Natural killer cell (primary cell): ENCODE measurements around the gene DLAT. TPM values are rescaled to one million over a fixed set of nuclear protein-coding genes. Genes with fewer than 3 reads are reported as not detected.
A peak's percentile ranks its signal among the peaks of the same experiment; 100 is the strongest.
"Not testable (repeated sequence)": the region's sequence is repeated elsewhere in the genome, so short reads cannot be mapped to it uniquely, and the experiment has no call there.

Experiments
- ATAC-seq, 3 donors: fragments of 150-1000 bp in 2 of 3; fragments of 200-7000 bp in 1 of 3; cut with Tn5 transposase; 1 replicate in 1 of 3; 2 replicates in 2 of 3; pipeline ENCODE4 v1.10.0; 2021; ENCODE audit warnings: mild to moderate bottlenecking in 2 of 3, moderate library complexity in 2 of 3
- DNase-seq, 2 donors: peaks; one replicate each; pipeline versions ENCODE4 v3.0.0 to v3.0.0-alpha.2; 2013 to 2021; ENCODE audit warnings: mixed read lengths in 1 of 2
- H3K27ac ChIP-seq: one replicate; pipeline ENCODE4 v1.5.1; 2013; ENCODE audit warnings: mild to moderate bottlenecking, low read length
- H3K27me3 ChIP-seq: one replicate; pipeline ENCODE4 v1.6.1; 2013; ENCODE audit warnings: low read length; ENCODE audit not compliant: control insufficient read depth, insufficient read depth
- H3K36me3 ChIP-seq: one replicate; pipeline ENCODE4 v1.6.1; 2013; ENCODE audit warnings: low read length; ENCODE audit not compliant: control insufficient read depth, insufficient read depth
- H3K4me1 ChIP-seq: one replicate; pipeline ENCODE4 v1.6.1; 2013; ENCODE audit warnings: low read length; ENCODE audit not compliant: control insufficient read depth, insufficient read depth
- H3K4me3 ChIP-seq: one replicate; pipeline ENCODE4 v1.5.1; 2013; ENCODE audit warnings: low read length
- H3K9me3 ChIP-seq: one replicate; pipeline ENCODE4 v1.6.1; 2013; ENCODE audit warnings: low read length; ENCODE audit not compliant: control insufficient read depth, insufficient read depth
- H3K27ac Mint-ChIP-seq, 2 donors: one replicate each; pipeline ENCODE4 v1.8.0; 2022; ENCODE audit warnings: mild to moderate bottlenecking in 2 of 2, mixed read lengths in 2 of 2, moderate library complexity in 1 of 2
- H3K27me3 Mint-ChIP-seq, 2 donors: one replicate each; pipeline ENCODE4 v1.8.0; 2022; ENCODE audit warnings: low read depth in 2 of 2, mixed read lengths in 2 of 2
- H3K36me3 Mint-ChIP-seq: one replicate; pipeline ENCODE4 v1.8.0; 2022; ENCODE audit warnings: mixed read lengths
- H3K4me1 Mint-ChIP-seq, 2 donors: one replicate each; pipeline ENCODE4 v1.8.0; 2022; ENCODE audit warnings: mixed read lengths in 2 of 2
- H3K4me3 Mint-ChIP-seq: one replicate; pipeline ENCODE4 v1.8.0; 2022; ENCODE audit warnings: mild to moderate bottlenecking, moderate library complexity, mixed read lengths
- H3K9me3 Mint-ChIP-seq, 2 donors: one replicate each; pipeline ENCODE4 v1.8.0; 2022; ENCODE audit warnings: mixed read lengths in 2 of 2
- CTCF ChIP-seq: fragments of 200-600 bp; IDR thresholded peaks from one replicate; pipeline ENCODE4 v1.8.0; 2022; ENCODE audit warnings: antibody characterized with exemption
- WGBS: methylation state at CpG from one replicate; pipeline ENCODE4 v1.1.7; 2013; ENCODE audit warnings: missing lambda C conversion rate; ENCODE audit not compliant: insufficient coverage; 5-methylcytosine and 5-hydroxymethylcytosine counted together
- intact Hi-C: fragments of 100-400 bp; cut with micrococcal nuclease; formaldehyde crosslinking; loops from one replicate; pipeline ENCODE4 v1.14.2; 2022
- total RNA-seq, 4 donors: library from RNA; stranded (reverse); fragments of 120-200 nt in 1 of 4; gene quantifications; one replicate each; pipeline versions ENCODE4 v1.2.3 to v1.2.4, GENCODE V29; 2013 to 2022

The DLAT gene
- total RNA-seq, 3 donors from 2014 or later (not counting 1 experiment from before 2014, with no cell fraction given): 12.6 to 16.2 (median 15.5) TPM

- Mint-ChIP-seq H3K4me1 (peaks cover 21 to 28% of the 10 kb centered on the region in 2 donors), H3K27ac (peak overlapping the region; percentile 91 to 94), H3K36me3 (peaks cover 11% of the 10 kb centered on the region), H3K9me3 (no peaks in the 10 kb centered on the region), H3K27me3 (no peaks in the 10 kb centered on the region), H3K4me3 (peak overlapping the region; percentile 99)
- no peak for TF ChIP-seq CTCF
- WGBS: 0% methylated on average over 8 of the region's 8 CpGs
- ATAC-seq (peak in 2 of 3 donors; percentile 5 to 17), DNase-seq (no peak)
- no peaks in the 10 kb centered on the region for H3K27me3 ChIP-seq
- peak overlapping the region; percentile 93 for H3K4me3 ChIP-seq
- peak overlapping the region; percentile 75 for H3K27ac ChIP-seq
- H3K9me3 ChIP-seq: no peaks in the 10 kb centered on the region
- intact Hi-C loops: loop anchor here (2.0 kb wide), 1 partner anchor 99 kb away; no protein-coding TSS in a partner anchor
- peaks cover 23% of the 10 kb centered on the region for H3K36me3 ChIP-seq
- peaks cover 21% of the 10 kb centered on the region for H3K4me1 ChIP-seq
Measured at GRCh38 chr11:112025707-112026106, 499 bp downstream of the DLAT start.

- H3K27me3 ChIP-seq, H3K9me3 ChIP-seq, H3K27ac Mint-ChIP-seq, ATAC-seq, H3K4me3 ChIP-seq, H3K9me3 Mint-ChIP-seq, intact Hi-C loops, H3K4me3 Mint-ChIP-seq, H3K27ac ChIP-seq, DNase-seq, H3K27me3 Mint-ChIP-seq: not testable (repeated sequence)
- 91% methylated on average over 27 of the region's 49 CpGs for WGBS
- Histone ChIP-seq H3K4me1 (peaks cover 21% of the 10 kb centered on the region), H3K36me3 (peaks cover 26% of the 10 kb centered on the region)
- Mint-ChIP-seq H3K36me3 (peaks cover 11% of the 10 kb centered on the region), H3K4me1 (peaks cover 21 to 28% of the 10 kb centered on the region in 2 donors)
Measured at GRCh38 chr11:112026784-112027410, 1.7 kb downstream of the DLAT start.

GRCh38 chr11:112029460-112029859 lies 4.3 kb downstream of the DLAT start:
- DNase-seq: no peak
- Histone ChIP-seq H3K36me3 (peaks cover 32% of the 10 kb centered on the region), H3K9me3 (no peaks in the 10 kb centered on the region), H3K4me3 (no peak overlapping the region), H3K27me3 (no peaks in the 10 kb centered on the region), H3K4me1 (peaks cover 11% of the 10 kb centered on the region), H3K27ac (no peak overlapping the region)
- Mint-ChIP-seq H3K4me3 (no peak overlapping the region), H3K4me1 (peaks cover 16 to 25% of the 10 kb centered on the region in 2 donors), H3K36me3 (peaks cover 11% of the 10 kb centered on the region), H3K9me3 (no peaks in the 10 kb centered on the region), H3K27me3 (no peaks in the 10 kb centered on the region), H3K27ac (no peak overlapping the region)
- no peak for TF ChIP-seq CTCF
- no peak for ATAC-seq
- intact Hi-C loops: no loop called here
- WGBS: 92% methylated on average over 1 of the region's 2 CpGs

- Histone ChIP-seq H3K9me3 (no peaks in the 10 kb centered on the region), H3K4me3 (no peak overlapping the region), H3K27ac (no peak overlapping the region), H3K36me3 (peaks cover 43% of the 10 kb centered on the region), H3K27me3 (no peaks in the 10 kb centered on the region), H3K4me1 (no peaks in the 10 kb centered on the region)
- 98% methylated on average over 3 of the region's 3 CpGs for WGBS
- ATAC-seq (no peak), DNase-seq (no peak)
- Mint-ChIP-seq H3K36me3 (peaks cover 11% of the 10 kb centered on the region), H3K4me3 (no peak overlapping the region), H3K27ac (no peak overlapping the region), H3K27me3 (no peaks in the 10 kb centered on the region), H3K4me1 (peaks cover 0 to 8% of the 10 kb centered on the region in 2 donors), H3K9me3 (no peaks in the 10 kb centered on the region)
- intact Hi-C loops: no loop called here
- no peak for TF ChIP-seq CTCF
Measured at GRCh38 chr11:112033902-112034301, 8.7 kb downstream of the DLAT start.
